ENCODE results near the gene RNF217.

Gene RNF217

GRCh38 chr6:124984668-124985338 is 22.6 kb downstream of the RNF217 start:
- no peak for TF ChIP-seq CTCF (IDR thresholded peaks at IDR 0.05)

- TF ChIP-seq CTCF (IDR thresholded peaks at IDR 0.05), result no peak
Measured at GRCh38 chr6:124986164-124986563, 23.9 kb downstream of the RNF217 start.

GRCh38 chr6:124987291-124987690 is 25.1 kb downstream of the RNF217 start:
- TF ChIP-seq CTCF (IDR thresholded peaks at IDR 0.05), result no peak

GRCh38 chr6:124987999-124988591 is 25.9 kb downstream of the RNF217 start:
- TF ChIP-seq CTCF (IDR thresholded peaks at IDR 0.05), result no peak

- TF ChIP-seq CTCF (IDR thresholded peaks at IDR 0.05), result no peak
Measured at GRCh38 chr6:124989136-124989983, 27.1 kb downstream of the RNF217 start.

GRCh38 chr6:124990988-124991387 is 28.8 kb downstream of the RNF217 start:
- no peak for TF ChIP-seq CTCF (IDR thresholded peaks at IDR 0.05)

GRCh38 chr6:124991764-124992295 is 29.6 kb downstream of the RNF217 start:
- TF ChIP-seq CTCF (IDR thresholded peaks at IDR 0.05), result no peak

All from LNCAP (cell line).